NCI-H510A treated with DMSO at 0.1 percent for 48 hours (cell line): ENCODE data around the gene KCNJ2.

Source experiments
- DNase-seq: peaks from one replicate; lab custom pipeline; 2025; lab: John Stamatoyannopoulos, UW

Gene KCNJ2

GRCh38 chr17:70168977-70169708 lies at the start of gene KCNJ2:
Gene KCNJ2, plus strand, starts transcription at chr17:70169532. Its CDS starts 5,508 bp downstream, at chr17:70175040.
- DNase-seq = peak; percentile 91

GRCh38 chr17:70119545-70119944 lies 49.8 kb upstream of the KCNJ2 start:
- no peak for DNase-seq

- no peak for DNase-seq
Measured at GRCh38 chr17:70119983-70120382, 49.3 kb upstream of the KCNJ2 start.

GRCh38 chr17:70120425-70120824 lies 48.9 kb upstream of the KCNJ2 start:
- no peak for DNase-seq

GRCh38 chr17:70121126-70121525 lies 48.2 kb upstream of the KCNJ2 start:
- DNase-seq = no peak

- DNase-seq = no peak
Measured at GRCh38 chr17:70123193-70123592, 46.1 kb upstream of the KCNJ2 start.

GRCh38 chr17:70124723-70125122 lies 44.6 kb upstream of the KCNJ2 start:
- DNase-seq = no peak

- no peak for DNase-seq
Measured at GRCh38 chr17:70127221-70127873, 42.0 kb upstream of the KCNJ2 start.

GRCh38 chr17:70128727-70129238 lies 40.5 kb upstream of the KCNJ2 start:
- DNase-seq = no peak

GRCh38 chr17:70130289-70130688 lies 39.0 kb upstream of the KCNJ2 start:
- no peak for DNase-seq

GRCh38 chr17:70132505-70132904 lies 36.8 kb upstream of the KCNJ2 start:
- DNase-seq = no peak

GRCh38 chr17:70134042-70134441 lies 35.3 kb upstream of the KCNJ2 start:
- no peak for DNase-seq

- no peak for DNase-seq
Measured at GRCh38 chr17:70134777-70135176, 34.6 kb upstream of the KCNJ2 start.

GRCh38 chr17:70136131-70136530 lies 33.2 kb upstream of the KCNJ2 start:
- no peak for DNase-seq

- DNase-seq = no peak
Measured at GRCh38 chr17:70137451-70138230, 31.7 kb upstream of the KCNJ2 start.

GRCh38 chr17:70138291-70138865 lies 31.0 kb upstream of the KCNJ2 start:
- no peak for DNase-seq

GRCh38 chr17:70139449-70139993 lies 29.8 kb upstream of the KCNJ2 start:
- DNase-seq = no peak

GRCh38 chr17:70144260-70144846 lies 25.0 kb upstream of the KCNJ2 start:
- DNase-seq = peak; percentile 77

GRCh38 chr17:70153210-70153609 lies 16.1 kb upstream of the KCNJ2 start:
- DNase-seq = no peak

GRCh38 chr17:70157151-70157550 lies 12.2 kb upstream of the KCNJ2 start:
- no peak for DNase-seq

GRCh38 chr17:70158180-70158579 lies 11.2 kb upstream of the KCNJ2 start:
- no peak for DNase-seq

- no peak for DNase-seq
Measured at GRCh38 chr17:70158591-70158990, 10.7 kb upstream of the KCNJ2 start.
